PC-9 (cell line): ENCODE measurements around the gene TNFRSF1A. TPM values are rescaled to one million over a fixed set of nuclear protein-coding genes. Genes with fewer than 3 reads are reported as not detected.

Experiments used
- BruUV-seq: library from RNA; stranded (reverse); fragments of 400-500 nt; replicated peaks from 2 replicates; lab custom pipeline; 2021; lab: Mats Ljungman, UMichigan
- CTCF ChIA-PET: fragments of 300-600 bp; sonication (Branson Sonifier 250); formaldehyde crosslinking; loops from one replicate; lab custom pipeline; 2022; ENCODE audit warnings: antibody characterized with exemption; lab: Charles Lee
- POLR2A ChIA-PET: fragments of 300-600 bp; sonication (Branson Sonifier 250); formaldehyde crosslinking; loops from one replicate; lab custom pipeline; 2022; ENCODE audit warnings: antibody characterized with exemption; ENCODE audit not compliant: unreplicated experiment; lab: Charles Lee
- DNase-seq, 2 experiments: peaks; one replicate each; pipeline versions ENCODE4 v3.0.0 to v3.0.0-alpha.2; 2015 to 2022; ENCODE audit warnings: mixed read lengths in 1 of 2
- H2AFZ ChIP-seq: fragments of 200-600 bp; sonication (generic); 2 replicates; pipeline ENCODE4 v1.8.1; 2017; ENCODE audit warnings: antibody characterized with exemption
- H3F3A ChIP-seq: fragments of 200-600 bp; sonication (generic); 2 replicates; pipeline ENCODE4 v1.8.1; 2017; ENCODE audit warnings: antibody characterized with exemption, mild to moderate bottlenecking, low read depth; ENCODE audit not compliant: insufficient read depth
- H3K27ac ChIP-seq: fragments of 200-600 bp; sonication (generic); 2 replicates; pipeline ENCODE4 v1.6.1; 2016; ENCODE audit warnings: mixed run types
- H3K27me3 ChIP-seq: fragments of 200-600 bp; sonication (generic); 2 replicates; pipeline ENCODE4 v1.6.1; 2016; ENCODE audit warnings: low read depth, mixed run types; ENCODE audit not compliant: insufficient read depth
- H3K36me3 ChIP-seq: fragments of 200-600 bp; sonication (generic); 2 replicates; pipeline ENCODE4 v1.6.1; 2016; ENCODE audit warnings: low read depth, mixed run types
- H3K4me1 ChIP-seq: fragments of 200-600 bp; sonication (generic); replicated peaks from 2 replicates; pipeline ENCODE4 v1.6.1; 2016; ENCODE audit warnings: mixed run types; ENCODE audit not compliant: insufficient read depth
- H3K4me2 ChIP-seq: fragments of 200-600 bp; sonication (generic); 2 replicates; pipeline ENCODE4 v1.6.1; 2017; ENCODE audit warnings: mixed run types
- H3K4me3 ChIP-seq: fragments of 200-600 bp; sonication (generic); 2 replicates; pipeline ENCODE4 v1.6.1; 2016; ENCODE audit warnings: mixed run types
- H3K79me2 ChIP-seq: fragments of 200-600 bp; sonication (generic); 2 replicates; pipeline ENCODE4 v1.6.1; 2017; ENCODE audit warnings: low read depth, mixed run types
- H3K9me2 ChIP-seq: fragments of 200-600 bp; sonication (generic); 2 replicates; pipeline ENCODE4 v1.8.1; 2017; ENCODE audit warnings: mild to moderate bottlenecking; ENCODE audit not compliant: insufficient read depth
- H3K9me3 ChIP-seq: fragments of 200-600 bp; sonication (generic); 2 replicates; pipeline ENCODE4 v1.8.1; 2016; ENCODE audit warnings: low read depth; ENCODE audit not compliant: insufficient read depth
- H4K20me1 ChIP-seq: fragments of 200-600 bp; sonication (generic); 2 replicates; pipeline ENCODE4 v1.8.1; 2017; ENCODE audit not compliant: insufficient read depth
- CTCF ChIP-seq: fragments of 200-600 bp; sonication (generic); conservative IDR thresholded peaks from 2 replicates; pipeline ENCODE4 v1.6.1; 2017; ENCODE audit warnings: mixed run types, antibody characterized with exemption, mild to moderate bottlenecking, moderate library complexity
- EZH2 ChIP-seq: fragments of 200-600 bp; sonication (generic); IDR thresholded peaks from 2 replicates; pipeline ENCODE4 v1.8.0; 2017; ENCODE audit warnings: antibody characterized with exemption, low read depth
- intact Hi-C: fragments of 100-400 bp; cut with micrococcal nuclease; formaldehyde crosslinking; loops from one replicate; pipeline ENCODE4 v1.10.0; 2022; ENCODE audit not compliant: unreplicated experiment
- total RNA-seq: library from RNA; stranded (reverse); gene quantifications from 2 replicates; pipeline ENCODE4 v1.2.3, GENCODE V29; 2021

TNFRSF1A gene
- total RNA-seq, 1 experiment from 2014 or later, result 165 TPM

DNA sequence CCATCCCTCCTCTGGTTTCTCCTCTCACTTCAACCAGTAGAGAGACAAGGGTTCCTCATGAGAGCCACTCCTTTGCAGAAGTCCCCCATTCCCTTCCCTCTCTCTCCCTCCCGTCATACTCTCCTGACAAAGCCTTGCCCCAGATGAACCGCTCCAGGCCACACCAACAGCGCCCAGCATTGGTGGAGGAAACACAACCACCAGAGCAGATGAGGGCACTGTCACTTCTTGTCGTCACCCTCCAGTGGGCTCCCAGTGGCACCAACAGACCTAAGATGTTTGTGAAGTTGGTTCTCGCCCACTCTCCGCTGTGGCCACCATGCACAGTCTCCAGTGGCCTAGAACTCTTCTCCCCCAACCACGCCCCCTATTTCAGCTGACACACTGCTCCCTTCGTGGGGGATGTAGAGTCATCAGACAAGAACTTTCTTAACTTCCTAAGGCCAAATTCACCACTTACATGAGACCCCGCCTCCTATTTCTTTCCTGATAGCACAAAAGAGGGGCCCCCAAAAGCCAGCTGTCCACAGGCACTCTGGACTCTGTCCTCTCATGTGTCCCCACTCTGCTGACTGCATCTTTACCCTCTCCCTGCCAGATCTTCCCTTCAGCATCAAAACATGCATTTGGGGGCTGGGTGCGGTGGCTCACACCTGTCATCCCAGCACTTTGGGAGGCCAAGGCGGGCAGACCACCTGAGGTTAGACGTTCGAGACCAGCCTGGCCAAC is 60.6 kb downstream of the TNFRSF1A start:
- POLR2A ChIA-PET, result interaction anchor here (0.7 kb wide), 1 partner anchor 80 kb away, joined by 6 read pairs; no protein-coding TSS in a partner anchor

GRCh38 chr12:6280672-6281071 is 61.2 kb downstream of the TNFRSF1A start:
- BruUV-seq, result no TSS peak
- no peaks in the 10 kb centered on the region for H3K79me2 ChIP-seq
- no peak for DNase-seq
- H3K4me3 ChIP-seq, result no peak overlapping the region
- no peaks in the 10 kb centered on the region for H3K9me2 ChIP-seq
- H3K9me3 ChIP-seq, result no peaks in the 10 kb centered on the region
- TF ChIP-seq EZH2 (no peak), CTCF (no peak)
- no peaks in the 10 kb centered on the region for H4K20me1 ChIP-seq
- intact Hi-C loops, result loop anchor here (1.0 to 2.0 kb wide), 4 partner anchors 8 to 187 kb away; no protein-coding TSS in a partner anchor
- ChIA-PET POLR2A (interaction anchor here (0.5 to 1.3 kb wide), 11 partner anchors 32 to 291 kb away, joined by 3 to 12 read pairs (median 6); partner anchors contain the start of gene LTBR), CTCF (interaction anchor here (2.1 to 2.9 kb wide), 2 partner anchors 80 to 196 kb away, joined by 9 to 14 read pairs; no protein-coding TSS in a partner anchor)
- H3K27ac ChIP-seq, result peak overlapping the region; percentile 93
- no peak overlapping the region for H2AFZ ChIP-seq
- H3K36me3 ChIP-seq, result no peaks in the 10 kb centered on the region
- H3K4me1 ChIP-seq, result peaks cover 69% of the 10 kb centered on the region
- peaks cover 41% of the 10 kb centered on the region for H3F3A ChIP-seq
- H3K27me3 ChIP-seq, result no peaks in the 10 kb centered on the region
- peak overlapping the region; percentile 65 for H3K4me2 ChIP-seq

More for the DNA sequence above, 60.6 kb downstream of the TNFRSF1A start:
- Histone ChIP-seq H2AFZ (no peak overlapping the region), H3K4me3 (no peak overlapping the region), H3K36me3 (no peaks in the 10 kb centered on the region), H3K4me1 (peaks cover 69% of the 10 kb centered on the region), H3F3A (peaks cover 46% of the 10 kb centered on the region), H3K27me3 (no peaks in the 10 kb centered on the region), H4K20me1 (no peaks in the 10 kb centered on the region), H3K9me2 (no peaks in the 10 kb centered on the region), H3K9me3 (no peaks in the 10 kb centered on the region), H3K79me2 (no peaks in the 10 kb centered on the region), H3K4me2 (peak overlapping the region; percentile 65), H3K27ac (peak overlapping the region; percentile 93)
- intact Hi-C loops, result loop anchor here (2.0 kb wide), 1 partner anchor 32 kb away; no protein-coding TSS in a partner anchor
- no TSS peak for BruUV-seq
- no peak for TF ChIP-seq EZH2
- no peak for TF ChIP-seq CTCF
- CTCF ChIA-PET, result interaction anchor here (0.5 kb wide), 1 partner anchor 200 kb away, joined by 4 read pairs; no protein-coding TSS in a partner anchor
- DNase-seq, result no peak

DNA sequence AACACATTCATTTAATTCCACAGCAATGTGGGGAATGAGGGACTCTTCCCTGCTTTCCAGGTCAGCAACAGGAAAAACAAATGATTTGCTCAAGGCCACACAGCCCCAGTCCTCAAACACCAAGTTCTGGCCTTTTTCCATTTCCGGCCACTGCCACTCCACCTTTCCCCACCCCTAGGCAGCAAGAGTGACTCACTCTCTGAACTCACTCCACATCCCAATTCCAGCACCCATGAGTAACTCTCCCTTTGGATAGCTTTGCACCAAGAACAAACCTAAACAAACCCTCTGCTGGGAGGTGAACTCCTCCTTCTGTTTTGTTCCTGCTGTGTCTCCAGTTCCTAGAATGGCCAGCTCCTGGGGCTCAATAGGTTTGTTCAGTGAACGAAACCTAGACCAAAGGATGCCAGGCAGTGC is 61.8 kb downstream of the TNFRSF1A start:
- peaks cover 42% of the 10 kb centered on the region for H3F3A ChIP-seq
- peak overlapping the region; percentile 93 for H3K27ac ChIP-seq
- no TSS peak for BruUV-seq
- H2AFZ ChIP-seq, result no peak overlapping the region
- peak; percentile 95 to 99 for DNase-seq
- no peaks in the 10 kb centered on the region for H3K9me2 ChIP-seq
- no peaks in the 10 kb centered on the region for H3K9me3 ChIP-seq
- H3K27me3 ChIP-seq, result no peaks in the 10 kb centered on the region
- TF ChIP-seq EZH2 (no peak), CTCF (no peak)
- peak overlapping the region; percentile 65 for H3K4me2 ChIP-seq
- intact Hi-C loops, result loop anchor here (1.0 to 2.0 kb wide), 4 partner anchors 8 to 187 kb away; no protein-coding TSS in a partner anchor
- H3K4me3 ChIP-seq, result no peak overlapping the region
- ChIA-PET POLR2A (interaction anchor here (0.5 to 1.3 kb wide), 26 partner anchors 15 to 292 kb away, joined by 3 to 12 read pairs (median 5); partner anchors contain the start of genes CD9 and LTBR), CTCF (interaction anchor here (0.6 to 2.9 kb wide), 8 partner anchors 52 to 291 kb away, joined by 4 to 24 read pairs (median 8); no protein-coding TSS in a partner anchor)
- no peaks in the 10 kb centered on the region for H3K36me3 ChIP-seq
- H4K20me1 ChIP-seq, result no peaks in the 10 kb centered on the region
- no peaks in the 10 kb centered on the region for H3K79me2 ChIP-seq
- H3K4me1 ChIP-seq, result peaks cover 69% of the 10 kb centered on the region
